Hematopoietic multipotent progenitor cell treated with erythropoietin and hydrocortisone succinate and interleukin-3 and kit ligand, for 6 days (in vitro differentiated cells): ENCODE data around the gene F10.

Source experiments
- DNase-seq: peaks from one replicate; pipeline ENCODE4 v3.0.0-alpha.2; 2015

Gene F10

GRCh38 chr13:113117911-113118260 lies 4.7 kb upstream of the F10 start:
- DNase-seq = no peak

DNA sequence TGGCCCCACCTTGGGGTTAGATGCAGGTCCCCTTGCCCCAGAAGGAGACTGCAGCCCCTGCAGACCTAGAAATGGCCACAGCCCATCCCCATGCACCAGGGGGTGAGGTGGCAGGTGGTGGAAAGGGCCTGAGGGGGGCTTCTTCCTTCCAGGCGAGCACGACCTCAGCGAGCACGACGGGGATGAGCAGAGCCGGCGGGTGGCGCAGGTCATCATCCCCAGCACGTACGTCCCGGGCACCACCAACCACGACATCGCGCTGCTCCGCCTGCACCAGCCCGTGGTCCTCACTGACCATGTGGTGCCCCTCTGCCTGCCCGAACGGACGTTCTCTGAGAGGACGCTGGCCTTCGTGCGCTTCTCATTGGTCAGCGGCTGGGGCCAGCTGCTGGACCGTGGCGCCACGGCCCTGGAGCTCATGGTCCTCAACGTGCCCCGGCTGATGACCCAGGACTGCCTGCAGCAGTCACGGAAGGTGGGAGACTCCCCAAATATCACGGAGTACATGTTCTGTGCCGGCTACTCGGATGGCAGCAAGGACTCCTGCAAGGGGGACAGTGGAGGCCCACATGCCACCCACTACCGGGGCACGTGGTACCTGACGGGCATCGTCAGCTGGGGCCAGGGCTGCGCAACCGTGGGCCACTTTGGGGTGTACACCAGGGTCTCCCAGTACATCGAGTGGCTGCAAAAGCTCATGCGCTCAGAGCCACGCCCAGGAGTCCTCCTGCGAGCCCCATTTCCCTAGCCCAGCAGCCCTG lies 4.2 kb upstream of the F10 start:
- no peak for DNase-seq

DNA sequence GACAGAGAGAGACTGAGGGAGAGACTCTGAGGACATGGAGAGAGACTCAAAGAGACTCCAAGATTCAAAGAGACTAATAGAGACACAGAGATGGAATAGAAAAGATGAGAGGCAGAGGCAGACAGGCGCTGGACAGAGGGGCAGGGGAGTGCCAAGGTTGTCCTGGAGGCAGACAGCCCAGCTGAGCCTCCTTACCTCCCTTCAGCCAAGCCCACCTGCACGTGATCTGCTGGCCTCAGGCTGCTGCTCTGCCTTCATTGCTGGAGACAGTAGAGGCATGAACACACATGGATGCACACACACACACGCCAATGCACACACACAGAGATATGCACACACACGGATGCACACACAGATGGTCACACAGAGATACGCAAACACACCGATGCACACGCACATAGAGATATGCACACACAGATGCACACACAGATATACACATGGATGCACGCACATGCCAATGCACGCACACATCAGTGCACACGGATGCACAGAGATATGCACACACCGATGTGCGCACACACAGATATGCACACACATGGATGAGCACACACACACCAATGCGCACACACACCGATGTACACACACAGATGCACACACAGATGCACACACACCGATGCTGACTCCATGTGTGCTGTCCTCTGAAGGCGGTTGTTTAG lies 3.3 kb upstream of the F10 start:
- DNase-seq = no peak

GRCh38 chr13:113119822-113120189 lies 2.8 kb upstream of the F10 start:
- DNase-seq = no peak

DNA sequence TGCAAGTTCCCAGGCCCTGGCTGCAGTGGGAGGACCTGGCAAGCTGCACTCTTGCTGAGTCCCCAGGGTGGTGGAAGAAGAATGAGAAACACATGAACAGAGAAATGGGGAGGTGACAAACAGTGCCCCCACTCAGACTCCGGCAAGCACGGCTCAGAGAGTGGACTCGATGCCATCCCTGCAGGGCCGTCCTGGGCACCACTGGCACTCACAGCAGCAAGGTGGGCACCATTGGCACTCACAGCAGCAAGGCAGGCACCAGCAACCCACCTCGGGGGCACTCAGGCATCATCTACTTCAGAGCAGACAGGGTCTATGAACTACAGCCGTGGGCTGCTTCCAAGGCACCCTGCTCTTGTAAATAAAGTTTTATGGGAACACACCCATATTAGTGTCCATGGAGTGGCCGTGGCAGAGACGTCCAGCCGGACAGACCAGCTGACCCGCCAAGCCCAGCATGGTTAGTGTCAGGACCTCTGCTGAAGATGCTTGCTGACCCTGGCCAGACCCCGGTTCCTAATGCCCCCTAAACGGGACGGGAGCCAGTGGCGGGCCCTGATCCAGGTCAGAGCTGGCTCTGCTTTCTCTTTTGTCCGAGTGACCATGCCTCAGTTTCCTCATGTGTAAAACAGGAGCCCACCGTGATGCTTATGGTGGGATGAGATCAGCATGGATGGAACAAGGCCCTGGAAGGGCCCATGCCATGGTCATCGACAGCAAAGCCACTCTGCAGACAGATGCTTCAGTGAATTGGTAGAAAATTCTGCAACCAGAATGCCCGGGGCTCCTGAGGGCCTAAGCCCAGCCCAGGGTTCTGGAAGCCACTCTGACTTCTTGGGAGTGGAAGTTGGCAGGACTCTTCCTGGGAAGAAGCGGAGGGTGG lies 2.1 kb upstream of the F10 start:
- no peak for DNase-seq

- no peak for DNase-seq
Measured at GRCh38 chr13:113121183-113121927, 1.2 kb upstream of the F10 start.

- no peak for DNase-seq
Measured at GRCh38 chr13:113121928-113122471, 599 bp upstream of the F10 start.

DNA sequence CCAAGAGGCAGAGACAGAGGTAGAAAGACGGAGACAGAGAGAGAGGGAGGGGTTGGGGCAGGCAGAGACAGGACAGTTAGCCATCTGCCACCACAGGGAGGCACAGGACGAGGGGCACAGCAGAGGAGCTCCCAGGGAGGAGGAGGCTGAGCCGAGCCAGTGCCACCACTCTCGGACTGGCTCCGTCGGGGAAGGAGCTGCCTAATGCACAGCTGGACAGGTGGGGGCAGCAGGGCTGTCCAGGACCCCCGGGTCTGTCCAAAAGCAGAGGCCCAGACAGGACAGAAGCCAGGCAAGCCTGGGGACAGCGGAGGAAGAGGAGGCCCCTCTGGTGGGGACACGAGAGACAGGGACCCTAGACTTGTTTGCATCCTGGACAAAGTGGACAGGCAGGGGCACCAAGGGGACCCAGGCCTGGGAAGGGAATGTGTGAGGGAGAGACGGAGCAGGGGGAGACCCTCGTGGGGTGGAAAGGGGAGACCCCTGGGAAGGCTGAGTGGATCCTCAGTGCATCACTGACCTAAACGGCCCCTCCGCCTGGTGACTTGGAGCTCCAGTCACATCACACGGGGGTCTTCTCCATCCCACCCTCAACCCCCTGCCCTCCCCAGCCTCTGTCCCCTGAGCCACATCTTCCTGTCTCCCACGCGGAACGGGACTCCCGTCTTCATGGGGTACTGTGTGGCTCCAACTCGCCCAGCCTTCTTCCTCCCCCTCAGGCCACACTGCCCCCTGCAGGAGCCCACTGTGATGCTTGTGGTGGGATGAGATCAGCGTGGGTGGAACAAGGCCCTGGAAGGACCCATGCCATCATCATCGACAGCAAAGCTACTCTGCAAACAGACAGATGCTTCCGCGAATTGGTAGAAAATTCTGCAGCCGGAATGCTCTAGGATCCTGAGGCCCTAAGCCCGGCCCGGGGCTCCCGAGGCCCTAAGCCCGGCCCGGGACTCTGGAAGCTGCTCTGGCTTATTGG lies 915 bp downstream of the F10 start:
- peak; percentile 37 for DNase-seq

GRCh38 chr13:113124211-113124970 lies 1.8 kb downstream of the F10 start:
- no peak for DNase-seq

DNA sequence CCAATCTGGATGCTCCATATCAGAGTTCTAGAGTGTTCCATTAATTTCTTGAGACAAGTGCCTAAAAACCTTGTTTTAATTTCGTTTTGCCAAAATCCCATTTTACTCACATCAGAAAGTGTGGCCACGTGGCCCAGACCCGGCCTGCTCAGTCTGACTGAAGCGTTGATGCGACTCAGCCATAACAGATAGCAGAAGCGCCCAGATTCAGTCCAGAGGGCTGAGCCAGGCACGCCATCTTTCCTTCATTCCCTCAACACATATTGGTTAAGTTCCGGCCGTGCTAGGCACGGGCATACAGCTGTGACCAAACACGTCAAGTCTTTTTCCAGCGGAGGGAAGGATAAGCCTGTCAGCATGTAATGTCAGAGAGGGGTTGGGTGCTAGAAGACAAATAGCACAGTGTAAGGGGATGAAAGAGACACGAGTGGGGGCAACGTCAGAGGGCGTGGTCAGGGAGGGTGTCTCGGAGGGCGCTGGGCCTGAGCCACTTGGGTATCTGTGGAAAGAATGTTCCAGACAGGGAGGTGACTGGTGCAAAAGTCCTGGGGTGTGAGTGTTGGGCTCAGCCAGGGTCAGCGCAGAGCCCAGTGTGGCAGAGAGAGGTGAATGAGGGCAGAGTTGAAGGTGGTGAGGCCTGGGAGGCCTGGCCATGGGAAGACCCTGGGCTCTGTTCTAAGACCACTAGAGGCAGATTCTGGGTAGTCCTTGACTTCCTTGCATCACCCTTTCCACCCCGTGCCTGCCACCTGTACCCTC lies 3.1 kb downstream of the F10 start:
- DNase-seq = no peak

- DNase-seq = no peak
Measured at GRCh38 chr13:113126265-113127150, 3.9 kb downstream of the F10 start.

DNA sequence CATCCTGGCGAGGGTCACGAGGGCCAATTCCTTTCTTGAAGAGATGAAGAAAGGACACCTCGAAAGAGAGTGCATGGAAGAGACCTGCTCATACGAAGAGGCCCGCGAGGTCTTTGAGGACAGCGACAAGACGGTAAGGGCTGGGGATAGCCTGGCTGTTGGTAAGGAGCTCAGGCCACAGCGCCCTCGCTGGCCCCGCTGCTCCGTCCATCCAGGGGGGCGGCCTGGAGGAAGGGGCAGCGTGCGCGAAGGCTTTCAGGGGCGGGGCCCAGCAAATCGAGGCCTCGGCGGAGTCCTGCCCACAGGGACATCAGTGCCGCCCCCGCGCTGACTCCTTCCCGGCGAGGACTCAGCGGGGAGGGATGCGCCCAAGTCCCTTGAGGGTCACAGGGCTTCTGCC lies 6.9 kb downstream of the F10 start:
- DNase-seq = no peak

DNA sequence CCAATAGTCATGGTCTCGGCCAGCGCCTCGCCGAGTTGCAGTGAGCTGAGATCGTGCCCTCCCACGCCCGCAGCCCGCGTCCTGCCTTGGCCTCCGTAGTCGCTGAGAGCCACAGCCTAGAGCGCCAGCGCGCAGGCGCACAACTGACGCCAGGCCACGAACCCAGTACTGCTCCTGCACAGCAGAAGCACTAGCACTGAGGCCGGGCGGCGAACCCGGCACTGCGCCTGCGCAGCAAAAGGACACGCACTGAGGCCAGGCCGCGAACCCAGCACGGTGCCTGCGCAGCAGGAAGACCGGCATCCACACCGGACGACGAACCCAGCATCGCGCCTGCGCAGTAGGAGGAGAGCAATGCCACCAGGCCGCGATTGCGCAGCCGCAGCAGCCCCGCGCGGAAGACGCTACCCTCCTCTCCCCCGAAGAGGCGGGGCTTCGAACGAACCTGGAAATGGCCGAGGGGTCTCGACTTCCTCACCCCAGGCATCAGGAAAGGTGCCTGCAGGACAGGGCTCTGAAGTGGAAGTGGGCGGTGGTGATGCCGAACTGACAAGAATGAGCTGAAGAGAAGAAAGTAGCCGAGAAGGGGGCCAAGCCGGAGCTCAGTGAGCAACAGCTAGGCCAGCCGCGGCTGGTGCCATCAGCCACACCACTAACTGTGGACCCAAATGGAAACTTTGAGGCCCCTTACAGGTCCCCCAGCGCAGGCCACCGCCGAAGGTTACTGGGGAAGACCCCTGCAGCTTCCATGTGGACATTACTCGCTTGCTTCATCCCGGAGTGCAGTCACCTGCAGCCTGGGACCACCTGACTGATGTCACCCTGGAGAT lies 7.5 kb downstream of the F10 start:
- peak; percentile 41 for DNase-seq

DNA sequence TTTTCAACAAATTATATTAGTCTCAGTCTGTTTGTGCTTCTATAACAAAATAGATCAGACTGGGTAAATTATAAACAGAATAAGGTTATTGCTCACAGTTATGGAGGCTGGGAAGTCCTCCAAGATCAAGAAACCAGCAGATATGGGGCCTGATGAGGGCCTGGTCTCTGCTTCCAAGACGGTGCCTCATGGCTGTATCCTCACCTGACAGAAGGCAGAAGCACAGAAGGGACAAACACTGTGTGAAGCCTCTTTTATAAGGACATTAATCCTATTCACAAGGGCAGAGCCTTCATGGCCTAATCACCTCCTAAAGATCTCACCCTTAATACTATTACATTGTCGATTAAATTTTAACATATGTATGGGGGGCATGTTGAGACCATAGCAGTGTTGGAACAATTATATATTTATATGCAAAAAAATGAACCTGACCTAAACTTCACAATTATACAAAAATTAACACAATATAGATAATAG lies 12.7 kb downstream of the F10 start:
- no peak for DNase-seq

- DNase-seq = no peak
Measured at GRCh38 chr13:113137691-113138298, 15.2 kb downstream of the F10 start.

DNA sequence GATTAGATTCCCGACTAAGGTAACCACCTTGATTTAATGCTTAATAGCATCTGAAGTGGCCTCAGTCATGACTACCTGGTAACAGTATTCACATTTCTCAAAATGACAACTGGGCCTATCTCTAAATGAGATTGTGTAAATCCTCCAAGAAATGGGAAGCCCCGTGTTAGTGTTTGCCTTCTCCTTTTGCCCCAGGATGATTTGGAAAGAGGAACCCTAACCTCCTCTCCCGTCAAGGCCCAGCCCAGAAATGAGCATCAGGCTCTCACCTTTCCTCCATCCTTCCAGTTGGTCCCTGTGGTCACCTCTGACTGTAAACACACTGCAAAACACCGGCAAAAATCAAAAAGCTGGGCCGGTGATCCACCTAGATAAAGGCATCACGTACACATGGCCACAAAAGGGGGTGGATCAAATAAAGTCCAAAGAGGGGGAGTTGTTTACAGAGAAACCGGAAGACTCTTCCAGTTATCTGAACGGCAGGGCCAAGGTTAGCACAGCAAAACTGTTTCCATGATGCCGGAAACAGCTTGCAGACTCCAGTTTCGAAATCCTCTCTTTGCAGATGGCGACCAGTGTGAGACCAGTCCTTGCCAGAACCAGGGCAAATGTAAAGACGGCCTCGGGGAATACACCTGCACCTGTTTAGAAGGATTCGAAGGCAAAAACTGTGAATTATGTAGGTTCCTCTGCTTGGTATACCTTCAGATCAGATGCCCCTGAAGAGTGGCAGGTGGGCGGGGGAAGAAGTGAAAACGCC lies 16.4 kb downstream of the F10 start:
- no peak for DNase-seq

GRCh38 chr13:113139577-113139976 lies 17.0 kb downstream of the F10 start:
- no peak for DNase-seq
